ENCODE data around the gene TRIO. TPM values are rescaled to one million over a fixed set of nuclear protein-coding genes. Genes with fewer than 3 reads are reported as not detected.

Gene TRIO
- total RNA-seq, 2 donors from 2014 or later, result 62.0 to 137 TPM

- intact Hi-C loops (cut with DNase I), result loop anchor here (10.0 kb wide), 1 partner anchor 285 kb away; no protein-coding TSS in a partner anchor
- Histone ChIP-seq H3K4me3 (no peak overlapping the region), H3K27ac (no peak overlapping the region), H3K27me3 (no peaks in the 10 kb centered on the region), H3K36me3 (replicated peaks in 1 of 2; ENCODE audit: insufficient read depth in 1 of 2, low read depth in 2 of 2) (peaks cover 0 to 9% of the 10 kb centered on the region in 2 donors), H3K4me1 (no peaks in the 10 kb centered on the region), H3K9me3 (no peaks in the 10 kb centered on the region)
- ATAC-seq, result no peak
- no peak for DNase-seq
- TF ChIP-seq CTCF (IDR thresholded peaks at IDR 0.05) (no peak), POLR2A (IDR thresholded peaks at IDR 0.05) (no peak)
- WGBS, 2 donors, result 87 to 88% methylated on average over 25 to 27 of the region's 27 CpGs
Measured at GRCh38 chr5:14359069-14360043, 216.2 kb downstream of the TRIO start.

DNA sequence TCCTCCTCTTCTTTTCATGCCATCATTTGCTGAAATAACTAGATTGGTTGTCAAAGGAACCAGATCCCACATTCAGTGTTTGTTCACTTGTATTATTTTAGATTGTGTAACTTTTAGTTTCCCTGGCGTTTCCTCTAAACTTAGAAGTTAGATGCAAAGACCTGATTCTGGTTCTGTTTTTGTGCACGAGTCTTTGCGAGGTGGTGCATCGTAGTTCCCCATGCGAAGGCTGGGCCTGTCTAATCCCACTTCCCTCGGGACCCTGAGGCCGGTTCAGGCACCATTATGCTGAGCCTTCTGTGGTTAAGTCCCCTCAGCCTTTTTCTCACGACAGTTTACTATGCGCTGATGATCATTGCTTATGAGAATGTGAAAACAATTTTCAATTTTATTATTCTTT lies 219.3 kb downstream of the TRIO start:
- intact Hi-C loops (cut with DNase I), result no loop called here
- DNase-seq (peak in 1 of 4 donors; percentile 22), ATAC-seq (no peak)
- Histone ChIP-seq H3K4me1 (no peaks in the 10 kb centered on the region), H3K36me3 (replicated peaks in 1 of 2; ENCODE audit: insufficient read depth in 1 of 2, low read depth in 2 of 2) (peaks cover 9 to 14% of the 10 kb centered on the region in 2 donors), H3K27ac (no peak overlapping the region), H3K4me3 (no peak overlapping the region), H3K27me3 (no peaks in the 10 kb centered on the region), H3K9me3 (no peaks in the 10 kb centered on the region)
- TF ChIP-seq CTCF (IDR thresholded peaks at IDR 0.05), result no peak
- TF ChIP-seq POLR2A (IDR thresholded peaks at IDR 0.05), result no peak
- 72 to 81% methylated on average over 9 of the region's 9 CpGs for WGBS, 2 donors

DNA sequence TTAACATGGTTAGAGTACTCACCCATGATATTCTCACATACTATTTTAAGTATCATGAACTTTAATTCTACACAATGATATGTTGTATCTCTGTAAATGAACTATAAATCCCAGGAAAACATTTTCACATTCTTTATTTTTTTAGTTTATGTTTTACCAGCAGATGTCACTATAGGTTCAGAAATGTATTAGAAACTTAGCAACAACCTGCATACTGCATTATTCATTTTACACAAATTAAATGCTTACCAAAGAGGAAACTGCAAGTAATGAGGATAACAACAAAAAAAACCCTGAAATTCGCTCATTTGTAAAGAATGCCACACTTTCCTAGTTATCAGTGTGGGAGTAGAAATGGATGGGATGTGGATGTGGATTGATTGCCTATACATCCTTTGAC lies 221.0 kb downstream of the TRIO start:
- Histone ChIP-seq H3K9me3 (no peaks in the 10 kb centered on the region), H3K4me1 (no peaks in the 10 kb centered on the region), H3K27ac (no peak overlapping the region), H3K27me3 (no peaks in the 10 kb centered on the region), H3K36me3 (replicated peaks in 1 of 2; ENCODE audit: insufficient read depth in 1 of 2, low read depth in 2 of 2) (peaks cover 9 to 17% of the 10 kb centered on the region in 2 donors), H3K4me3 (no peak overlapping the region)
- TF ChIP-seq CTCF (IDR thresholded peaks at IDR 0.05) (peak in 1 of 7 experiments; percentile 26), POLR2A (IDR thresholded peaks at IDR 0.05) (no peak)
- DNase-seq (no peak), ATAC-seq (no peak)
- intact Hi-C loops (cut with DNase I), result no loop called here
- 82 to 89% methylated on average over 1 of the region's 1 CpG for WGBS, 2 donors

DNA sequence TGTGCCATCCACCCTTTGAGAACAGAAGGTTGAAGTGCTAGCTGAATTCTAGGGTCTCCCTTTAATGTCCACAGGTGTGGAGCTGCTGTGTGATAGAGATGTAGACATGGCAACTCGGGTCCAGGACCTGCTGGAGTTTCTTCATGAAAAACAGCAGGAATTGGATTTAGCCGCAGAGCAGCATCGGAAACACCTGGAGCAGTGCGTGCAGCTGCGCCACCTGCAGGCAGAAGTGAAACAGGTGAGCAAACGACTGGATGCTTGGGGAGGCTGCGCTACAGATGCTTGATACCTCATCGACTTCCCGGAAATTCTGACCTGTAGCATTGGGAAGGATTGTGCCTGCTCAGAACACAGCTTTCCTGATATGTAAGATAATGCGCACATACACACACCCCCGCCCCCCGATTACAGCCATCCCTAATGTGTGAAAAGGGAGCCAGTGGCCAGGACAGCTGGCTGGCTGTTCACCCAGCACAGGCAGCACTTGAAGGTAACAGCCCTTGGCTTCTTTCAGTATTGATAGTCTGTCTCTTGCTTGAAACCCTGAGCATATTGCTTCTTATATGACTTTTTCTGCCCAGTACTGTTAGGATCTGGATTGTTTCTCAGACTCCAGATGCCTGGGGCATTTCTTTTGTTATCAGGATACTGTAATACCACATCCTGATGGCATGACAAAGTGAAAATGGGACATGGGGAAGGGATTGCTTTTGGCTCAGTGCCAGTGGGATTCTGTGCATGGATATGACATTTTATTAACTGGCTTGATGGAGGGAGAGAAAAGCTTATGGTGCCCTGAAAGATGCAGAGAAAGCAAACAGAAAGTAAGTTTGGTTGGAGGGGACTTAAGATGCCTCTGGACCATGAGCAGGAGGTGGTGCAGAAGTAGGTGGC lies 221.7 kb downstream of the TRIO start:
- TF ChIP-seq CTCF (IDR thresholded peaks at IDR 0.05), result peak; percentile 53 to 69 (median 64)
- no peak for TF ChIP-seq POLR2A (IDR thresholded peaks at IDR 0.05)
- Histone ChIP-seq H3K36me3 (replicated peaks in 1 of 2; ENCODE audit: insufficient read depth in 1 of 2, low read depth in 2 of 2) (peaks cover 9 to 10% of the 10 kb centered on the region in 2 donors), H3K4me3 (no peak overlapping the region), H3K4me1 (no peaks in the 10 kb centered on the region), H3K9me3 (no peaks in the 10 kb centered on the region), H3K27ac (no peak overlapping the region), H3K27me3 (no peaks in the 10 kb centered on the region)
- 47 to 50% methylated on average over 12 of the region's 12 CpGs for WGBS, 2 donors
- intact Hi-C loops (cut with DNase I), result no loop called here
- DNase-seq (peak; percentile 64 to 77 (median 70)), ATAC-seq (peak; percentile 72)
